NT2/D1 (cell line): Measurements from ENCODE around the gene OPTN.

Source experiments
- YY1 ChIP-seq: IDR thresholded peaks from 2 replicates; pipeline ENCODE4 v1.6.1; 2011; ENCODE audit not compliant: insufficient read length, insufficient read depth
- ZNF274 ChIP-seq: IDR thresholded peaks from 2 replicates; pipeline ENCODE4 v1.6.1; 2011; ENCODE audit warnings: mild to moderate bottlenecking, low read depth, low read length

GRCh38 chr10:13105184-13105583 lies 5.2 kb downstream of the OPTN start:
- TF ChIP-seq YY1 (no peak), ZNF274 (no peak)
